DMS153 treated with DMSO at 0.1 percent for 48 hours (cell line): ENCODE results near the gene RHCE.
A peak's percentile ranks its signal among the peaks of the same experiment; 100 is the strongest.
"Not testable (repeated sequence)": the region's sequence is repeated elsewhere in the genome, so short reads cannot be mapped to it uniquely, and the experiment has no call there.

Source experiments
- DNase-seq: peaks from one replicate; lab custom pipeline; 2025; ENCODE audit not compliant: unreplicated experiment; lab: John Stamatoyannopoulos, UW

The RHCE gene

GRCh38 chr1:25349606-25350005 lies 71.0 kb downstream of the RHCE start:
- no peak for DNase-seq

GRCh38 chr1:25347556-25347955 lies 73.1 kb downstream of the RHCE start:
- DNase-seq, result no peak

GRCh38 chr1:25343872-25344271 lies 76.8 kb downstream of the RHCE start:
- no peak for DNase-seq

GRCh38 chr1:25342846-25343245 lies 77.8 kb downstream of the RHCE start:
- no peak for DNase-seq

- DNase-seq, result no peak
Observed at GRCh38 chr1:25341746-25342145, 78.9 kb downstream of the RHCE start.

- no peak for DNase-seq
Observed at GRCh38 chr1:25338986-25339385, 81.6 kb downstream of the RHCE start.

- peak; percentile 27 for DNase-seq
Observed at GRCh38 chr1:25338188-25338981, 82.2 kb downstream of the RHCE start, which contains the start of gene TMEM50A. TMEM50A (plus strand) TSS chr1:25338334; CDS start chr1:25340487, 2,153 bp downstream.

GRCh38 chr1:25337483-25338187 lies 83.0 kb downstream of the RHCE start:
- DNase-seq, result not testable (repeated sequence)

GRCh38 chr1:25336922-25337354 lies 83.7 kb downstream of the RHCE start:
- not testable (repeated sequence) for DNase-seq

- not testable (repeated sequence) for DNase-seq
Observed at GRCh38 chr1:25329950-25330349, 90.7 kb downstream of the RHCE start.

GRCh38 chr1:25329336-25329735 lies 91.3 kb downstream of the RHCE start:
- not testable (repeated sequence) for DNase-seq

GRCh38 chr1:25328791-25329185 lies 91.8 kb downstream of the RHCE start:
- not testable (repeated sequence) for DNase-seq

- DNase-seq, result not testable (repeated sequence)
Observed at GRCh38 chr1:25327864-25328790, 92.5 kb downstream of the RHCE start.

- DNase-seq, result not testable (repeated sequence)
Observed at GRCh38 chr1:25324407-25324806, 96.2 kb downstream of the RHCE start.

- not testable (repeated sequence) for DNase-seq
Observed at GRCh38 chr1:25322127-25322526, 98.5 kb downstream of the RHCE start.

- DNase-seq, result not testable (repeated sequence)
Observed at GRCh38 chr1:25320314-25320938, 100.2 kb downstream of the RHCE start.

- not testable (repeated sequence) for DNase-seq
Observed at GRCh38 chr1:25312806-25313470, 107.7 kb downstream of the RHCE start.
